ENCODE data around the gene RC3H1.

DNA sequence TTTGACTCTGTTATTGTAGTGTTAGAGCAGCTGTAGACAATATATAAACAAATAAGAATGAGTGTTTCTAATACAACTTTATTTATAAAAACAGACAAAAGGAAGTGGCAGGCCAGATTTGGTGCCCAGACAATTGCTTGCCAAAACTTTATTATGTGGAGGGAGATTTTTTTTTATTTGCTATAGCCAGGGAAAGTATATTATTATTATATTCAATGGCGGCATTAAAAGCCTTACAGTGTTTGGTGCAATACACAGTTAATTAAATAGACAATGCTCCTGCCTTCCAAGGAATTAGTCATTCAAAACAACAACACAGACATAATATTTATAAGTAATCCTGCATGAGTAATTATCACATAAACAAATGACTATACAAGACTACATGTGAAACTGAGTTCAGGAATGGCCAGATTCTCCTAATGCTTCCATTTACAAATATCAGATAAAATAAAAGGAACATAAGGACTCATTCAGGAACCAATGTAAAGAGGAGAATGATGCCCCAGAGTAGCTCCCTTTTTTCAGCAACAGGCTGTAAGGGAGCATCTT is 10.6 kb upstream of the RC3H1 start:
- no peak for TF ChIP-seq CTCF (IDR thresholded peaks at IDR 0.05; ENCODE audit: low read depth, low read length)
- no peak for TF ChIP-seq POLR2A (IDR thresholded peaks at IDR 0.05; ENCODE audit: extremely low read depth, insufficient read length)

Measured in NB4 (cell line).